ENCODE results near the gene SMPDL3B. TPM values are rescaled to one million over a fixed set of nuclear protein-coding genes. Genes with fewer than 3 reads are reported as not detected.

SMPDL3B gene
- total RNA-seq, 1 experiment from 2014 or later, result 11.7 TPM

- ChIA-PET POLR2A (no interaction called here), CTCF (no interaction called here)
- no TSS peak for BruUV-seq (replicated peaks)
- no peak overlapping the region for H3K4me3 ChIP-seq (ENCODE audit: low read depth, low read length)
- intact Hi-C loops (cut with micrococcal nuclease; ENCODE audit: unreplicated experiment), result no loop called here
- H3K4me3 Mint-ChIP-seq (ENCODE audit: unreplicated experiment), result no peak overlapping the region
- H3K27me3 ChIP-seq (replicated peaks; ENCODE audit: control insufficient read depth, insufficient read depth, low read length), result no peaks in the 10 kb centered on the region
- DNase-seq, result no peak
- no peak overlapping the region for H3K27ac Mint-ChIP-seq (ENCODE audit: unreplicated experiment)
- TF ChIP-seq CTCF (IDR thresholded peaks at IDR 0.05; ENCODE audit: insufficient read depth in 1 of 2, low read depth in 1 of 2, low read length in 1 of 2, severe bottlenecking in 1 of 2, unreplicated experiment in 1 of 2), result no peak
- H3K4me1 ChIP-seq, result no peaks in the 10 kb centered on the region
- H3K9me3 Mint-ChIP-seq (ENCODE audit: unreplicated experiment), result no peaks in the 10 kb centered on the region
- no peaks in the 10 kb centered on the region for H3K36me3 Mint-ChIP-seq (ENCODE audit: insufficient read depth, unreplicated experiment)
- H3K9me3 ChIP-seq, result no peaks in the 10 kb centered on the region
- H3K36me3 ChIP-seq (ENCODE audit: control insufficient read depth, insufficient read depth, low read length), result no peaks in the 10 kb centered on the region
- H3K27me3 Mint-ChIP-seq (ENCODE audit: insufficient read depth, unreplicated experiment), result no peaks in the 10 kb centered on the region
- no peaks in the 10 kb centered on the region for H3K4me1 Mint-ChIP-seq (ENCODE audit: low read depth, unreplicated experiment)
These were observed 12.5 kb upstream of the SMPDL3B start for GRCh38 chr1:27922272-27922671.

- H3K27me3 ChIP-seq (replicated peaks; ENCODE audit: control insufficient read depth, insufficient read depth, low read length), result no peaks in the 10 kb centered on the region
- H3K9me3 ChIP-seq, result no peaks in the 10 kb centered on the region
- H3K27ac Mint-ChIP-seq (ENCODE audit: unreplicated experiment), result no peak overlapping the region
- H3K36me3 ChIP-seq (ENCODE audit: control insufficient read depth, insufficient read depth, low read length), result no peaks in the 10 kb centered on the region
- no peaks in the 10 kb centered on the region for H3K27me3 Mint-ChIP-seq (ENCODE audit: insufficient read depth, unreplicated experiment)
- DNase-seq, result no peak
- H3K9me3 Mint-ChIP-seq (ENCODE audit: unreplicated experiment), result no peaks in the 10 kb centered on the region
- no peak overlapping the region for H3K4me3 ChIP-seq (ENCODE audit: low read depth, low read length)
- POLR2A ChIA-PET, result no interaction called here
- no peaks in the 10 kb centered on the region for H3K4me1 Mint-ChIP-seq (ENCODE audit: low read depth, unreplicated experiment)
- H3K36me3 Mint-ChIP-seq (ENCODE audit: insufficient read depth, unreplicated experiment), result no peaks in the 10 kb centered on the region
- no peaks in the 10 kb centered on the region for H3K4me1 ChIP-seq
- H3K4me3 Mint-ChIP-seq (ENCODE audit: unreplicated experiment), result no peak overlapping the region
- CTCF ChIA-PET, result no interaction called here
- no TSS peak for BruUV-seq (replicated peaks)
- intact Hi-C loops (cut with micrococcal nuclease; ENCODE audit: unreplicated experiment), result no loop called here
- no peak for TF ChIP-seq CTCF (IDR thresholded peaks at IDR 0.05; ENCODE audit: insufficient read depth in 1 of 2, low read depth in 1 of 2, low read length in 1 of 2, severe bottlenecking in 1 of 2, unreplicated experiment in 1 of 2)
These were observed 6.4 kb upstream of the SMPDL3B start for GRCh38 chr1:27928216-27928954.

- CTCF ChIA-PET, result no interaction called here
- TF ChIP-seq CTCF (IDR thresholded peaks at IDR 0.05; ENCODE audit: insufficient read depth in 1 of 2, low read depth in 1 of 2, low read length in 1 of 2, severe bottlenecking in 1 of 2, unreplicated experiment in 1 of 2), result no peak
These were observed 3.6 kb upstream of the SMPDL3B start for GRCh38 chr1:27931184-27931583.

More at GRCh38 chr1:27931184-27931583, 3.6 kb upstream of the SMPDL3B start:
- Histone ChIP-seq H3K9me3 (no peaks in the 10 kb centered on the region), H3K4me3 (ENCODE audit: low read depth, low read length) (no peak overlapping the region), H3K36me3 (ENCODE audit: control insufficient read depth, insufficient read depth, low read length) (no peaks in the 10 kb centered on the region), H3K27me3 (replicated peaks; ENCODE audit: control insufficient read depth, insufficient read depth, low read length) (no peaks in the 10 kb centered on the region), H3K4me1 (no peaks in the 10 kb centered on the region; the same call in 1 of the 2 replicates)
- no peak for DNase-seq
- BruUV-seq (replicated peaks), result no TSS peak
- Mint-ChIP-seq H3K9me3 (ENCODE audit: unreplicated experiment) (no peaks in the 10 kb centered on the region), H3K4me3 (ENCODE audit: unreplicated experiment) (no peak overlapping the region), H3K27ac (ENCODE audit: unreplicated experiment) (no peak overlapping the region), H3K27me3 (ENCODE audit: insufficient read depth, unreplicated experiment) (no peaks in the 10 kb centered on the region), H3K4me1 (ENCODE audit: low read depth, unreplicated experiment) (peaks cover 12% of the 10 kb centered on the region), H3K36me3 (ENCODE audit: insufficient read depth, unreplicated experiment) (peaks cover 12% of the 10 kb centered on the region)
- POLR2A ChIA-PET, result no interaction called here
- intact Hi-C loops (cut with micrococcal nuclease; ENCODE audit: unreplicated experiment), result no loop called here
